H9 (cell line): ENCODE results near the gene TCEA2. TPM values are rescaled to one million over a fixed set of nuclear protein-coding genes. Genes with fewer than 3 reads are reported as not detected.

Source experiments
- DNase-seq: peaks from one replicate; pipeline ENCODE4 v3.0.0-alpha.2; 2017
- H2AFZ ChIP-seq: one replicate; pipeline ENCODE4 v1.6.1; 2013; ENCODE audit warnings: mild to moderate bottlenecking, low read length, control low read depth, moderate library complexity
- H2AK5ac ChIP-seq: 2 replicates; pipeline ENCODE4 v1.6.1; 2013; ENCODE audit warnings: low read length, control low read depth, mixed read lengths; ENCODE audit not compliant: insufficient read length
- H2BK120ac ChIP-seq: one replicate; pipeline ENCODE4 v1.6.1; 2013; ENCODE audit warnings: low read depth, mild to moderate bottlenecking, low read length, control low read depth, inconsistent platforms; ENCODE audit not compliant: poor library complexity, severe bottlenecking
- H2BK12ac ChIP-seq: 2 replicates; pipeline ENCODE4 v1.6.1; 2013; ENCODE audit warnings: low read length, control low read depth, mixed read lengths, low read depth; ENCODE audit not compliant: insufficient read length
- H2BK15ac ChIP-seq: 2 replicates; pipeline ENCODE4 v1.6.1; 2013; ENCODE audit warnings: low read depth, low read length, control low read depth
- H2BK20ac ChIP-seq: one replicate; pipeline ENCODE4 v1.6.1; 2013; ENCODE audit warnings: low read depth, mild to moderate bottlenecking, low read length, control low read depth, inconsistent platforms; ENCODE audit not compliant: poor library complexity, severe bottlenecking
- H2BK5ac ChIP-seq: 2 replicates; pipeline ENCODE4 v1.6.1; 2013; ENCODE audit warnings: low read length, control low read depth, mixed read lengths; ENCODE audit not compliant: insufficient read length
- H3K14ac ChIP-seq: 2 replicates; pipeline ENCODE4 v1.6.1; 2013; ENCODE audit warnings: low read length, control low read depth; ENCODE audit not compliant: insufficient read depth
- H3K18ac ChIP-seq: 2 replicates; pipeline ENCODE4 v1.6.1; 2013; ENCODE audit warnings: low read depth, mild to moderate bottlenecking, mixed read lengths, low read length, control low read depth; ENCODE audit not compliant: insufficient read length
- H3K23ac ChIP-seq: 2 replicates; pipeline ENCODE4 v1.6.1; 2013; ENCODE audit warnings: low read length, control low read depth, mixed read lengths, low read depth; ENCODE audit not compliant: insufficient read length
- H3K23me2 ChIP-seq: 2 replicates; pipeline ENCODE4 v1.6.1; 2013; ENCODE audit warnings: low read depth, mild to moderate bottlenecking, mixed read lengths, low read length, control low read depth; ENCODE audit not compliant: insufficient read length, poor library complexity, severe bottlenecking
- H3K27ac ChIP-seq: 2 replicates; pipeline ENCODE4 v1.5.1; 2013; ENCODE audit warnings: low read length, control low read depth, mixed read lengths, low read depth; ENCODE audit not compliant: insufficient read length
- H3K27me3 ChIP-seq: 2 replicates; pipeline ENCODE4 v1.6.1; 2013; ENCODE audit warnings: low read length, control low read depth, inconsistent platforms; ENCODE audit not compliant: insufficient read depth
- H3K4ac ChIP-seq: 2 replicates; pipeline ENCODE4 v1.6.1; 2013; ENCODE audit warnings: low read depth, mild to moderate bottlenecking, control low read depth, inconsistent platforms, low read length, moderate library complexity
- H3K4me1 ChIP-seq: 2 replicates; pipeline ENCODE4 v1.6.1; 2013; ENCODE audit warnings: low read length, control low read depth, inconsistent platforms; ENCODE audit not compliant: insufficient read depth
- H3K4me2 ChIP-seq: 2 replicates; pipeline ENCODE4 v1.6.1; 2013; ENCODE audit warnings: low read length, control low read depth, mixed read lengths; ENCODE audit not compliant: insufficient read length, insufficient read depth
- H3K56ac ChIP-seq: 2 replicates; pipeline ENCODE4 v1.6.1; 2013; ENCODE audit warnings: low read depth, mild to moderate bottlenecking, mixed read lengths, low read length, control low read depth; ENCODE audit not compliant: insufficient read length
- H3K79me1 ChIP-seq: 2 replicates; pipeline ENCODE4 v1.6.1; 2013; ENCODE audit warnings: low read depth, mild to moderate bottlenecking, moderate library complexity, low read length, control low read depth, inconsistent platforms; ENCODE audit not compliant: insufficient read depth, poor library complexity, severe bottlenecking
- H3K79me2 ChIP-seq: 2 replicates; pipeline ENCODE4 v1.6.1; 2013; ENCODE audit warnings: low read length, control low read depth, inconsistent platforms; ENCODE audit not compliant: insufficient read depth
- H3K9ac ChIP-seq: 2 replicates; pipeline ENCODE4 v1.6.1; 2013; ENCODE audit warnings: low read length, control low read depth, mixed read lengths; ENCODE audit not compliant: insufficient read length; ENCODE audit errors: extremely low read depth
- H3K9me3 ChIP-seq: one replicate; pipeline ENCODE4 v1.6.1; 2013; ENCODE audit warnings: low read depth, low read length, inconsistent platforms; ENCODE audit not compliant: control insufficient read depth
- H3T11ph ChIP-seq: one replicate; pipeline ENCODE4 v1.6.1; 2013; ENCODE audit warnings: mild to moderate bottlenecking, low read length, control low read depth, inconsistent platforms
- H4K20me1 ChIP-seq: one replicate; pipeline ENCODE4 v1.6.1; 2013; ENCODE audit not compliant: control insufficient read depth, insufficient read length, insufficient read depth
- H4K5ac ChIP-seq: 2 replicates; pipeline ENCODE4 v1.6.1; 2013; ENCODE audit warnings: low read depth, mild to moderate bottlenecking, mixed read lengths, low read length, control low read depth; ENCODE audit not compliant: insufficient read length
- H4K8ac ChIP-seq: replicated peaks from 2 replicates; pipeline ENCODE4 v1.6.1; 2013; ENCODE audit warnings: low read length, control low read depth, mixed read lengths, low read depth; ENCODE audit not compliant: insufficient read length
- H4K91ac ChIP-seq: 2 replicates; pipeline ENCODE4 v1.6.1; 2013; ENCODE audit warnings: low read depth, mild to moderate bottlenecking, moderate library complexity, mixed read lengths, low read length, control low read depth; ENCODE audit not compliant: insufficient read length
- H3K27ac Mint-ChIP-seq, 3 experiments: 2 replicates in 2 of 3; 3 replicates in 1 of 3; pipeline ENCODE4 v1.8.0; 2020 to 2021; ENCODE audit warnings: mixed read lengths in 3 of 3, mild to moderate bottlenecking in 1 of 3, moderate library complexity in 1 of 3
- H3K27me3 Mint-ChIP-seq: 2 replicates; pipeline ENCODE4 v1.8.0; 2021; ENCODE audit warnings: low read depth, mild to moderate bottlenecking, moderate library complexity, mixed read lengths
- H3K36me3 Mint-ChIP-seq, 3 experiments: 2 replicates in 2 of 3; 3 replicates in 1 of 3; pipeline ENCODE4 v1.8.0; 2020 to 2021; ENCODE audit warnings: low read depth in 3 of 3, mixed read lengths in 3 of 3; ENCODE audit not compliant: insufficient read depth in 1 of 3
- H3K4me1 Mint-ChIP-seq, 2 experiments: 2 replicates each; pipeline ENCODE4 v1.8.0; 2020; ENCODE audit warnings: mixed read lengths in 2 of 2
- H3K4me3 Mint-ChIP-seq, 2 experiments: 2 replicates in 1 of 2; 3 replicates in 1 of 2; pipeline ENCODE4 v1.8.0; 2020 to 2021; ENCODE audit warnings: mild to moderate bottlenecking in 2 of 2, mixed read lengths in 2 of 2, moderate library complexity in 1 of 2
- H3K9me3 Mint-ChIP-seq, 2 experiments: 2 replicates in 1 of 2; 3 replicates in 1 of 2; pipeline ENCODE4 v1.8.0; 2020; ENCODE audit warnings: mild to moderate bottlenecking in 2 of 2, mixed read lengths in 2 of 2, moderate library complexity in 1 of 2
- CTCF ChIP-seq: fragments of 200-600 bp; sonication (generic); conservative IDR thresholded peaks from 3 replicates; pipeline ENCODE4 v1.8.0; 2021; ENCODE audit warnings: antibody characterized with exemption, mild to moderate bottlenecking
- WGBS: extraction: QIAGEN DNeasy Blood & Tissue Kit; methylation state at CpG from one replicate; pipeline ENCODE4 v1.1.7; 2013; ENCODE audit warnings: missing lambda C conversion rate, low lambda C conversion rate, mixed read lengths; ENCODE audit not compliant: insufficient read length; ENCODE audit errors: extremely low coverage; 5-methylcytosine and 5-hydroxymethylcytosine counted together
- total RNA-seq: library from RNA; stranded (reverse); gene quantifications from 2 replicates; pipeline ENCODE4 v1.2.1, GENCODE V29; 2021

Gene TCEA2
- total RNA-seq, 1 experiment from 2014 or later: 51.7 TPM

- WGBS: no CpG with 5 or more reads among the region's 17 CpGs
- Histone ChIP-seq H3K9ac (no peak overlapping the region), H3K27ac (no peak overlapping the region), H3K79me1 (no peaks in the 10 kb centered on the region), H3K4me2 (no peak overlapping the region), H3K4me1 (no peaks in the 10 kb centered on the region), H4K91ac (no peak overlapping the region), H2BK20ac (no peak overlapping the region), H2AK5ac (no peak overlapping the region), H3T11ph (no peak overlapping the region), H3K23ac (no peak overlapping the region), H4K8ac (no peak overlapping the region), H2BK5ac (no peak overlapping the region), H3K9me3 (no peaks in the 10 kb centered on the region), H3K18ac (no peak overlapping the region), H4K5ac (no peak overlapping the region), H3K56ac (no peak overlapping the region), H3K14ac (no peak overlapping the region), H4K20me1 (no peaks in the 10 kb centered on the region), H2BK15ac (no peak overlapping the region), H2BK12ac (no peak overlapping the region), H2AFZ (no peak overlapping the region), H3K79me2 (no peaks in the 10 kb centered on the region), H3K23me2 (no peaks in the 10 kb centered on the region), H2BK120ac (no peak overlapping the region), H3K27me3 (no peaks in the 10 kb centered on the region), H3K4ac (no peak overlapping the region)
- no peak for TF ChIP-seq CTCF
- H3K9me3 Mint-ChIP-seq: no peaks in the 10 kb centered on the region; a peak in 1 of 5 replicates
- no peak for DNase-seq
- no peak overlapping the region for H3K4me3 Mint-ChIP-seq
- no peak overlapping the region; a peak in 1 of 7 replicates for H3K27ac Mint-ChIP-seq
- H3K27me3 Mint-ChIP-seq: no peaks in the 10 kb centered on the region
- peaks cover 39 to 85% (median 78%) of the 10 kb centered on the region in 3 experiments for H3K36me3 Mint-ChIP-seq
- no peaks in the 10 kb centered on the region for H3K4me1 Mint-ChIP-seq
These were observed 38.6 kb upstream of the TCEA2 start for GRCh38 chr20:64024141-64024990.
